HuH-7 (cell line): Measurements from ENCODE around the gene SYT5.
"Not testable (repeated sequence)": the region's sequence is repeated elsewhere in the genome, so short reads cannot be mapped to it uniquely, and the experiment has no call there.

Experiments
- DNase-seq: peaks from one replicate; pipeline ENCODE4 v3.0.0; 2011; ENCODE audit warnings: low spot score

The SYT5 gene

DNA sequence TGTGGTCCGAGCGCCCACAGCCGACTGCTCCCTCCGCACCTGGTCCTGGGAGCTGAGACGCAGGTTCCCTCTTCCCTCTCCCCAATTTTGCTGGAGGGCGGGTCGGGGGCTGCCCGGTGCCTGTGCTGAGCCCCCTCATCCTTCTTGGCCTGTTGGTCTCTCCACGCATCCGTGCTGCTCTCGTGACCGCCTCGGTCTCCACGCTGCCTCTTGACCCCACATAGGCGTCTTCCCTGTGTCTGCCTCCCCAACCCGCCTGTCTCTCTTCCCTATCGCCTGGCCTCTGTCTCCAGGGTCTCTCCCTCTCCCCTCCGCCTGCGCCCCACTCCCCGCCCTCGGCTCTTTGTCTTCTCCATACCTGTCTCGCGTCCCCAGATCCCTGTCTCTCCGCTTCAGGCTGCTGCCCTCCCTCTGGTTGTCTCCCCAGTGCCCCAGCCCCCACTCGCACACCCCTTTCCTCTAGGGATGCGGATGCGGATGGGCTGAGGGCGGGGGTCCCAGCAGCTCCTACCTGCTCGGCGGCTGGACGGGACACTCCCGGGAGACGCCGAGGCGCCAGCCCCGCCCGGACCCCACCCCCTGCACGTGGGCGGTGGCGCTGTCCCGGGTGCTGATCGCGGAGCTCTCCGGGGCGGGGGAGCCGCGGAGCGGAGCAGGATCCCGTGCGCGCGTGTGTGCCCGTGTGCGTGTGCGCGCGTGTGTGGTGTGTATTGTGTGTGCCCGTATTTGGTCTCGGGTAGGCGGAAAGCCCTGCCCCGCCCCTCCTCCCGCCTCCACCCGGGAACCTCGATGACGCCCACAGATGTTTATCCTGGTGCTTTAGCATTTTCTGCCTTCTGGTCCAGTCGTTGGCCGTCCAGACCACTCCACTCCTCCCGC lies at the start of gene SYT5:
SYT5 (minus strand) TSS at position 684 of the 879 bp plus-strand sequence. CDS start 1,248 bp downstream, outside the sequence.
- DNase-seq, result peak; percentile 78

DNA sequence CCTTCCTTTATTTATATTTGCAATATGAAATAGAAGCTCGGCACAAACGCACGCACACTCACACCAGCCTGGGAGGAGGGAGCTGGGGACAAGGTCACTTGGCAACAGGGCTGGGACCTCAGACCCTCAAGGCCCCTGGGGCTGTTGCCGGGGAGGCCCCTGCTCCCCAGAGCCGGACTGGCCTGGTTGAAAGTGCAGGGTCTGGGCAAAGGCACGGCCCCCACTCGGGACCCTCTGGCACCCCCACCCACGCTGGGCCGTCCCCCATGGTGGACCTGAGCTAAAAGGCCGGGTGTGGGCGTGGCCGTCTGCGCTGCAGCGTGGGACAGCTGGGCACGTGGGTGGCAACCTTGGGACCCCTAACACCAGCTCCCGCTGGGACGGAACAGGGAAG lies 49.7 kb upstream of the SYT5 start:
- DNase-seq, result no peak

GRCh38 chr19:55229145-55229788 lies 49.2 kb upstream of the SYT5 start:
- DNase-seq, result no peak

DNA sequence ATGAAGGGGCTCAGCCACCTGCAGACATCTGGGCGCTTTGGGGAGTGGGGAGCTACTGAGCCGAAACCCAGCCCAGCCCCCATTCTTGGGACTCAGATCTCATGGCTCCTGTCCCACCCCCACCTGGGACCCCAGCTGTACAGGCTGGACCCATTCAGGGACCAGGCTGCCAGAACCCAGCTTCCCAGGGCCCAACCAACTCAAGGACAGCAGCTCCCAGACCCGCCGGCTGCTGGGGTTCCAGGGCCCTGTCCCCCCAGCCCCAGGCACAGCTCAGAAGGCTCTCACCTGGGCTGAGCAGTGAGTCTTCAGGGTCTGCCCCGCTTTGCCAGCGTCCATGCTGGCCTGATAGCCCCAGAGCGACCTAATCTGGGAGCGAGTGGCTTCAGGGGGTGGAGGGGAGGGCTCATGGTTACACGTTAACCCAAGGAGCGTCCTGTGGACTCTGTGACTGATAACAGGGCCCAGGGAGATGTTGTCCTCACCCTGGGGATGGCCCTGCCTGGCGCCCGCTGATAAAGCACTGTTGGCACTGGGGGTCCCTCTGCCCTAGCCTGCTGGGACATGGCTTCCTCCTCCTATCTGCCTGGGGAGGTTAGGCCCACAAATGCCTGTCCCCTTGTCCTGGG lies 48.4 kb upstream of the SYT5 start, which contains the start of gene TMEM86B:
TMEM86B (minus strand) TSS at position 361 of the 629 bp plus-strand sequence; CDS start at position 339, 22 bp downstream.
- peak; percentile 98 for DNase-seq

- no peak for DNase-seq
Observed at GRCh38 chr19:55228015-55228391, 47.9 kb upstream of the SYT5 start.

- DNase-seq, result no peak
Observed at GRCh38 chr19:55227241-55228014, 47.3 kb upstream of the SYT5 start.

GRCh38 chr19:55226788-55227187 lies 46.7 kb upstream of the SYT5 start:
- no peak for DNase-seq

DNA sequence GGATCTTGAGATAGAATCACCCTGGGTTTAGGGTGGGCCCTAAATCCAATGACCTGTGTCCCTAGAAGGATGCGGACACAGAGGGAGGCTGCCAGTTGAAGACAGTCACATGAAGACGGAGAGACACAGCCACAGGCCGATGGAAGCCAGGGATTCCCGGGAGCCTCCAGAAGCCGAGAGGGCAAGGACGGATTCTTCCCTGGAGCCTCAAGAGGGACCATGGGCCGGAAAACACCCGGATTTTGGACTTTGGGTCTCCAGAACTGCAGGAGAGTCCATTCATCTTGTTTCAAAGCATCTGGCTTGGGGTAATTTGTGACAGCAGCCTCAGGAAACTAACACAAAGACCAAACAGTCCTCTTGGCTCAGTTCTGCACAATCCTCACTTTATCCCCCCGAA lies 46.2 kb upstream of the SYT5 start:
- DNase-seq, result no peak

DNA sequence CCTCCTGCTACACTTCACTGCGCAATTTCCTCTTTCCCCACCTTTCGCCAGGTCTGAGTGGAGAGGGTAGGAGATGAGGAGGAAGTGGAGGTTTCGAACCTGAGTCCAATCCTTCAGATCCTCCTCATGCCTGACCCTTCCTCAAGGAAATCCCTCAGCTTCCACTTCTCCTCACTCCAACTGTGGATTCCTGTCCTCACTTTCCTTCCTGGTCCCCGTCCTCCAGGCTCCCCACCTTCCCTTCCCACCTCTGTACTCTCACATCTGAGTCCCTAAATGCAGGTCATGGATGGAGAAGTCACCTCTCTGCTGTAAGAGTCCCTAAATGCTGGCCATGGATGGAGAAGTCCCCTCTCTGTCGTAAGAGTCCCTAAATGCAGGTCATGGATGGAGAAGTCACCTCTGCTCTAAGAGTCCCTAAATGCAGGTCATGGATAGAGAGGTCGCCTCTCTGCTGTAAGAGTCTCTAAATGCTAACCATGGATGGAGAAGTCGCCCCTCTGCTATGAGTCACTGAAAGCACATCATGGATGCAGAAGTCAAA lies 45.4 kb upstream of the SYT5 start:
- no peak for DNase-seq

GRCh38 chr19:55224679-55225414 lies 44.8 kb upstream of the SYT5 start:
- not testable (repeated sequence) for DNase-seq

DNA sequence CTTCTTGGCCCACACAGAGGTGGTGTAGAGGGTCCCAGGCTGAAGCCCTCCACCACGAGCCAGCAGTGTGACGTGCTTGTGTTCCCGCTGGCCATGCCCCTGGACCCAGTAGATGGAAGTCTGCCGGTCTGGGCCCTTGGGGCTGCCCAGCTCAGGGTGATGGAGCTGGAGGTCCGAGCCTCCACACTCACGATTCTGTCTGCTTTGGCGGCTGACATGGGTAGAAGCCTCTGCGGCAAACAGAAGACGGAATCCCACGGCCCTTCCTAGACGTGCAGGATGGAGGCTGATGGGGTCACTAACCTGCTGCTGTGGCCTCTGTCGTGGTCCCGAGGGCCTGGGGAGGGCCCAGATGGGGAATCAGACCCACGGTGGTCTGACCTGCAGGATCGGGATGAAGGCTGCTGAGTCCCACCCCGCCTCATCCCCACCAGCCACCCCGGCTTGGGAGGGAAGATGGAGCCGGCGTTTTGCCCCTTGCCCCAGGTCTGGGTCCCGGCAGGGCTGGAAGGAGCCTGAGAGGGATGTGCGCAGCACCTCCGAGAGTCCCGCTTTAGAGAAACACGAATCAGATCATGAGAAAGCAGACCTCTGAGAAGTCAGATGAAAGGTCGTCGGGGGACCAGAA lies 44.1 kb upstream of the SYT5 start:
- no peak for DNase-seq

- no peak for DNase-seq
Observed at GRCh38 chr19:55223291-55224037, 43.4 kb upstream of the SYT5 start.

DNA sequence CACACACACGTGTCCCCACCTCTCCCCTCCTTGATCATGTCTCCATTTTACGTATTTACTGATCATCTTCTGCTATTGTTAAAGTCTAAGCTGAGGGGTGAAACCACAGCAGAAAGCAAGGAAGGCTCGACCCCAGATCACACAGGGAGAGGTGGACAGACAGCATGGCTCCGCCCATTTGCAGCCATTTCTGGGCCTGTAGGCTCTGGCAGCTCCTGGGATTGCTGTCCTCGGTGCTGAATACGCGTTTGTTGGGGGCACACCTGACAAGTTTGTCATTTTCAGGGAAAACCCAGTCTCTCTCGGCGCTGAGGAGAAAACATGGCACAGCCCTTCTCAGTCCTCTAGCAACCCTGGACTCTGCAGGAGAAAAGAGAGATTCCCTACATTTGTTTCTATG lies 40.4 kb upstream of the SYT5 start:
- no peak for DNase-seq

- DNase-seq, result peak; percentile 94
Observed at GRCh38 chr19:55216461-55217198, 36.5 kb upstream of the SYT5 start.

GRCh38 chr19:55213547-55213946 lies 33.5 kb upstream of the SYT5 start:
- no peak for DNase-seq

- peak; percentile 66 for DNase-seq
Observed at GRCh38 chr19:55212447-55212846, 32.4 kb upstream of the SYT5 start.

DNA sequence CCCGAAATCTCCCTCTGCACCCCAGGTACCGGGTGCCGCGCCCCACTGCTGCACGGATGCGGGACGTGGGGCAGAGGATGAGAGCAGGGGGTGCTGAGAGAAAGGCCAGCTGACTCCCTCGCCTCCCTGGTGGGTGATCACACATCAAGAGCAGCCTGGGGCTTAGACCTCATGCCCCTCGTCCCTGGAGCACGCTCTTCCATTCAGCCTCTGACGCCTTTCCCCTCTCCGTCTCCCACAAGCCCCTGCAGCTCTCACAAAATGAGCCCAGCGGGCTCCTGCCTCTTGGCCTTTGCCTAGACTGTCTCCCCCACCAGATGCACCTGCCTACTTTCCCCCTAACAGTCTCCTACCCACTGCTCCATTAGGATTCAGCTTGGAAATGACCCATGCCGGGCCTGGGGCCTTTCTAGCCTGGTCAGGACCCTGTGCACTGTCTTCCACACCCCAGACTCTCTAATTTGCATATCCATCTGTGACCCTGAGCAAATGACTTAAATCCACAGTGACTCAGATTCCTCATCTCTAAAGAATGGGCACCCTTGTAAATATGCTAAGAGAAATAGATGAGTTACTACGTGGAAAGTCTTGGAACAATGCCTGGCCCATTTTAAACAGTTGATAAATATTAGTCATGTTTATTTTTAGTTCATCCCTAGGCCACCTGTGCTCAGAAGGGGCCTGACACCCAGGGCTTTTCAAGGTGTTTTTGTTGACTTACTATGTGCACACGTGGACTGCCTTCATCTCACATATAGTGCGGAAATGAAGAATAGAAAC lies 29.8 kb upstream of the SYT5 start:
- DNase-seq, result no peak
